Gastroesophageal sphincter (tissue), 3 donors: ENCODE data around the gene NFAT5.

Experiments used
- CTCF ChIP-seq, 4 experiments: fragments of 200-600 bp in 2 of 4; fragments of 450-650 bp in 2 of 4; sonication (generic) in 1 of 4; IDR thresholded peaks; one replicate each; pipeline ENCODE4 v1.5.1; 2017 to 2019; ENCODE audit warnings: antibody characterized with exemption in 4 of 4, mild to moderate bottlenecking in 2 of 4, moderate library complexity in 2 of 4
- EP300 ChIP-seq: sonication (generic); formaldehyde crosslinking; IDR thresholded peaks from one replicate; pipeline ENCODE4 v1.6.1; 2017; ENCODE audit warnings: antibody characterized with exemption, mild to moderate bottlenecking
- POLR2A ChIP-seq, 2 donors: fragments of 450-650 bp; IDR thresholded peaks; one replicate each; pipeline ENCODE4 v1.6.1; 2017; ENCODE audit warnings: antibody characterized with exemption in 2 of 2, mild to moderate bottlenecking in 2 of 2, moderate library complexity in 1 of 2
- POLR2AphosphoS5 ChIP-seq: sonication (generic); formaldehyde crosslinking; IDR thresholded peaks from one replicate; pipeline ENCODE4 v1.6.1; 2017; ENCODE audit warnings: antibody characterized with exemption

- TF ChIP-seq CTCF (IDR thresholded peaks at IDR 0.05) (no peak), POLR2A (IDR thresholded peaks at IDR 0.05) (no peak), POLR2AphosphoS5 (no peak), EP300 (no peak)
These were observed 45.4 kb upstream of the NFAT5 start for GRCh38 chr16:69520413-69520799.
